Measurements from ENCODE around the gene TASL. TPM values are rescaled to one million over a fixed set of nuclear protein-coding genes. Genes with fewer than 3 reads are reported as not detected.
"Not testable (repeated sequence)": the region's sequence is repeated elsewhere in the genome, so short reads cannot be mapped to it uniquely, and the experiment has no call there.

TASL gene
- total and polyA plus RNA-seq, 4 donors = 0.33 to 3.5 (median 0.77) TPM

GRCh38 chrX:30612250-30612655 lies 34.7 kb upstream of the TASL start (continued):
- TF ChIP-seq EGR1 (IDR thresholded peaks at IDR 0.05; ENCODE audit: low read depth in 2 of 2) (no peak), GABPA (IDR thresholded peaks at IDR 0.05 in 1 of 2, conservative IDR thresholded peaks at IDR 0.05 in 1 of 2) (no peak), HNF4G (IDR thresholded peaks at IDR 0.05) (no peak), FOXA2 (IDR thresholded peaks at IDR 0.05) (no peak), TAF1 (conservative IDR thresholded peaks at IDR 0.05) (no peak), FOXA1 (IDR thresholded peaks at IDR 0.05) (no peak), MAX (IDR thresholded peaks at IDR 0.05) (no peak)

GRCh38 chrX:30610026-30610425 lies 32.5 kb upstream of the TASL start:
- H3K4me1 ChIP-seq (ENCODE audit: control insufficient read depth in 4 of 4, insufficient read depth in 4 of 4, low read length in 3 of 4) = peaks cover 1 to 8% (median 5%) of the 10 kb centered on the region in 4 donors
- no peak overlapping the region for H3K9ac ChIP-seq (ENCODE audit: low read depth in 1 of 2, low read length in 2 of 2)
- 84% methylated on average over 2 of the region's 2 CpGs for WGBS
- no peaks in the 10 kb centered on the region for H3K36me3 ChIP-seq (ENCODE audit: control insufficient read depth in 4 of 4, insufficient read depth in 3 of 4, low read depth in 1 of 4, low read length in 3 of 4)
- no peak overlapping the region for H3K4me3 ChIP-seq (ENCODE audit: low read depth in 1 of 3, low read length in 3 of 3)
- TF ChIP-seq EGR1 (IDR thresholded peaks at IDR 0.05; ENCODE audit: low read depth in 2 of 2) = no peak
- no peak for TF ChIP-seq REST (IDR thresholded peaks at IDR 0.05)
- H3K9me3 ChIP-seq (ENCODE audit: control insufficient read depth in 4 of 4, low read length in 3 of 4) = no peaks in the 10 kb centered on the region
- H3K27me3 ChIP-seq (ENCODE audit: control insufficient read depth in 4 of 4, insufficient read depth in 4 of 4, low read length in 3 of 4) = no peaks in the 10 kb centered on the region
- H3K27ac ChIP-seq (ENCODE audit: low read depth in 1 of 2, low read length in 2 of 2) = no peak overlapping the region
- no peak for DNase-seq (ENCODE audit: low spot score)

- WGBS = 67% methylated on average over 1 of the region's 1 CpG
- TF ChIP-seq EGR1 (IDR thresholded peaks at IDR 0.05; ENCODE audit: low read depth in 2 of 2) = no peak
- Histone ChIP-seq H3K27me3 (ENCODE audit: control insufficient read depth in 4 of 4, insufficient read depth in 4 of 4, low read length in 3 of 4) (no peaks in the 10 kb centered on the region), H3K27ac (ENCODE audit: low read depth in 1 of 2, low read length in 2 of 2) (no peak overlapping the region), H3K4me3 (ENCODE audit: low read depth in 1 of 3, low read length in 3 of 3) (no peak overlapping the region), H3K9me3 (ENCODE audit: control insufficient read depth in 4 of 4, low read length in 3 of 4) (no peaks in the 10 kb centered on the region), H3K36me3 (ENCODE audit: control insufficient read depth in 4 of 4, insufficient read depth in 3 of 4, low read depth in 1 of 4, low read length in 3 of 4) (no peaks in the 10 kb centered on the region), H3K9ac (ENCODE audit: low read depth in 1 of 2, low read length in 2 of 2) (no peak overlapping the region), H3K4me1 (ENCODE audit: control insufficient read depth in 4 of 4, insufficient read depth in 4 of 4, low read length in 3 of 4) (peaks cover 0 to 9% (median under 1%) of the 10 kb centered on the region in 4 donors)
- DNase-seq (ENCODE audit: low spot score) = no peak
Measured at GRCh38 chrX:30607155-30607554, 29.6 kb upstream of the TASL start.

- not testable (repeated sequence) for H3K9me3 ChIP-seq (ENCODE audit: control insufficient read depth in 4 of 4, low read length in 3 of 4); H3K27me3 ChIP-seq (ENCODE audit: control insufficient read depth in 4 of 4, insufficient read depth in 4 of 4, low read length in 3 of 4); H3K9ac ChIP-seq (ENCODE audit: low read depth in 1 of 2, low read length in 2 of 2); H3K4me1 ChIP-seq (ENCODE audit: control insufficient read depth in 4 of 4, insufficient read depth in 4 of 4, low read length in 3 of 4); H3K36me3 ChIP-seq (ENCODE audit: control insufficient read depth in 4 of 4, insufficient read depth in 3 of 4, low read depth in 1 of 4, low read length in 3 of 4); H3K27ac ChIP-seq (ENCODE audit: low read depth in 1 of 2, low read length in 2 of 2); DNase-seq (ENCODE audit: low spot score); H3K4me3 ChIP-seq (ENCODE audit: low read depth in 1 of 3, low read length in 3 of 3)
- 5% methylated on average over 1 of the region's 15 CpGs for WGBS
Measured at GRCh38 chrX:30600269-30601176, 23.0 kb upstream of the TASL start.

Data from liver (tissue), 9 donors.